Stimulated activated CD4-positive, alpha-beta T cell treated with anti-CD3 and anti-CD28 coated beads, Interleukin-2, amount 100 ng/mL, for 4 hours (primary cell): Measurements from ENCODE around the gene COLEC12.

Experiments used
- DNase-seq: peaks from one replicate; pipeline ENCODE4 v3.0.0-alpha.2; 2020; ENCODE audit warnings: low read depth

COLEC12 gene

DNA sequence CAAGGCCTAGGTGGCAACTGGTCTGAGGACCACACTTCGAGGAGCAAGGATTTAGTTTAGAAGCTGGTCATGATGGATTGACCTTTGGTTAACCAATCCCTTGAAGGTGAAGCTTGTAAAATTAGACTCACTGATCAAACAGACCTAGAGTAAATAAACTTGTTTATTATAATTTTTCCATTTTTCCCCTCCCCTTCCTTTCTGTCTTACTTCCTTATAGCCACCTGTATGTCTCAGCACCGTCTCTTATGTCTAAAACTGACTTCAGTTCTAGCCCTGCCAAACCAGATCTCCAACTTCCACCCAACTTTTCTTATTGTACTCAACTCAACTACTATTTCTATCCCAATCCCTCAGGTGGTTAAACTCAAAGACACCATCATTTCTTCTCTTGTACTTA lies 139.8 kb downstream of the COLEC12 start:
- DNase-seq: no peak

DNA sequence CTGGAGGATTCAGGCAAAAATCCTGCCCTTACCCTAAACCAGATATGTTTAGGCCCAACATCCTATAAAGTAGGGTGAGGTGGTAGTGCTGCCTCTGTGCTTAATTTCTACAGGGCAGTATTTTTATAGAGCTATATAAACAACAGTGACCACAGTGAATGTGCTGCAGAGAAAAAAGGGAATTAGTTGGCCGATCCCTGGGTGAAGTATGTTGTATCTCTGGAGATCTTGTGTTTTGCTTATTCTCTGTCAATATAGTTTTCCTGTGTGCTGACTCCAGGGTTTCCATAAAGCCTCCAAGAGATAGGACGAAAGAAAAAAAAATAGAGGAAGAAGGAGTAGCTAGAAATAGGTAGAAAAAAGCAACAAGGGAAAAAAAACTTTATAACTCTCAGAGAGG lies 143.7 kb downstream of the COLEC12 start:
- no peak for DNase-seq

DNA sequence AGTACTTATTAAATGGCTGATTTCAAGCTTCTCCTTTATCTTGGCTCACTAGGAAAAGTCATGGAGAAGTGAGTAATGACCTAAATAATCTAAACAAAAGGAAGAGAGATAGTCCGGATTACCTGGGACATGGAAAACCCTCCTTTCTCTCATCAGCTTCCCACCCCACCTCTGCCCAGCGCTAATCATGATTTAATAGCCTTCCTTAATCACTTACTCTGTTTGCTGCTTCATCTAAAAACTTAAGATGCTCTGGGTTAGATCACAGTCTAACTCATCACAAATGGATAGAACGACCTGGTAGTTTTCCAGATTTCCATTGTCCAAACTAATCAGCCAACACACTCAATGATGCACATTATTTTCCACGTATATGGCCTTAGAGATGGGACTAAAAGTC lies 144.8 kb downstream of the COLEC12 start:
- no peak for DNase-seq

DNA sequence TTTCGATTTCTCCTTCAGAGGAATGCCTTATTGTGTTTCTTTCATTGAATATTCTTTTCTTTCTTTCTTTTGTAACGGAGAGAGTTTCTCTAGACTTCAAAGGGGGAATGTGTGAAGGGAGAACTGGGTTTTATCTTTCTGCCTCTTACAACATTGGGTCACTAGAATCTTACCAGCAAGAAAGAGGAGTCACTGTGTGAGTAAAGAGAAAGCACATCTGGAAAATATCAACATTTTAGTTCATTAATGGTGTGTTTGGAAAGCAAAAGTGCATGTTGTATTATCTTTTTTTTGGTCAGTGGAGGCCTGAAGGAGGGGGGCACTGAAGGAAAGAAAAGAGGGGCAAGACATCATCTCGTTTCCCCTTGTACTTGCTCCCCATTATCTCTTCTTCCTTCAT lies 146.0 kb downstream of the COLEC12 start:
- DNase-seq: no peak

DNA sequence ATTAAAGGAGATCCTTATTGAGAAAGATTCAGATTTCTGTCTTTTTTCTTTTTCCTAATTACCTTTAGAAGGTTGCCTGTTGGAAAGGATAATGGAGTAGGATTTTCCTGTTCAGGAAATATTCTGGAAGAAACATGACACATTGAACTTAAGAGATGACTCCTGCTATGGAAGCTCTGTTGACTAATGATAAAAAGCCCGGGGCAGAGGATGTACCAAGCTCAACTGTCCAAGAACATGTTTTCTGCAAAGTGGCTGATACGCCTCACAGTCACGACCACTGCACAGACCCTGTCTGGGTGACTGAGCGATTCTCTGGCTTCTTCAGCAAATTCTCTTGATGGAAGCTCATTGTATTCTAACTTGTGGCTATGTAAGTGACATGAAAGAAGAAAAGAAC lies 146.5 kb downstream of the COLEC12 start:
- DNase-seq: no peak

DNA sequence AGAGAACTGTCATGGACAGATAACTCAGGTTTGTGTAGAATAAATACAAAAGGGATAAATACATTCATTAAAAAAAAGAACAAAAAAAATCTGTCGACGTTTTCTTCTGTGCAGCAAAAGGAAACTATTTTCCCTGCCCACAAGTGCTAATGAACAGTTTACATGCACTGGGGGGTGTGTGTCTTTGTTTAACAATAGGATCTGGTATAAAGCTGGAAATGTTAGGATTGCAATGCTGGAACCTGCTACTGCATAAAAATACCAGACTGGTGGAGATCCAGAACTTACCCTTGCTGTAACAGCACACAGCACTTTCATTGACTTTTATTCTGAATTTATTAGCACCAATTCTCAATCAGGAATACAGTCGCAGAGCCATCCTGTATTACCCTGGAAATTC lies 148.1 kb downstream of the COLEC12 start:
- no peak for DNase-seq

DNA sequence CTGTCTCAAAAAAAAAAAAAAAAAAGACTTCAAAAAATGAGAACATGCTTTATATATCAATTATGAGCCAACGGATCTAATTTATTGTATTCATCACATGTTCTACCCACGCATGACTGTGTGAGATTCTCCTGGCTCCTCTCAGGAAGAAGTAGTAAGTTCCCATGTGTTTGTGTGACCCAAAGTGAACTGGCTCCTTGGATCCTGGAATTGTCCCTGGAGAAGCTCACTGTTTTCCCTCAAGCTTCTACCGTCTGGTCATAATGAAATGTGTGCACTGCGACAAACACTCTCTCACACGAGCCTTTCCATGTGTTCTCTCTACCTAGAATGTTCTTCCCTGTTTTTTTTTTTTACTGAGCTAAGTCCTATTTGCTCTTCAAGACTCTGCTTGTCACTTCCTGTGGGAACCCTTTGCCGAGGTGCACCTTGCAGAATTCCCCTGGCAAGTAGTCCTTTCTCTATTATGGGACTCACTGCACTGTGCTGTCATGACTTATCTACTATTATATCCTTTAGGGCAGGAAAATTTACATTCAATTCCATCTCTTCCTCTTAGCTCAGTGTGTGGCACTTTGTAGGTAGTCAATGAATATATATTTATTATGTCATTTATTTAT lies 149.4 kb downstream of the COLEC12 start:
- DNase-seq: no peak

DNA sequence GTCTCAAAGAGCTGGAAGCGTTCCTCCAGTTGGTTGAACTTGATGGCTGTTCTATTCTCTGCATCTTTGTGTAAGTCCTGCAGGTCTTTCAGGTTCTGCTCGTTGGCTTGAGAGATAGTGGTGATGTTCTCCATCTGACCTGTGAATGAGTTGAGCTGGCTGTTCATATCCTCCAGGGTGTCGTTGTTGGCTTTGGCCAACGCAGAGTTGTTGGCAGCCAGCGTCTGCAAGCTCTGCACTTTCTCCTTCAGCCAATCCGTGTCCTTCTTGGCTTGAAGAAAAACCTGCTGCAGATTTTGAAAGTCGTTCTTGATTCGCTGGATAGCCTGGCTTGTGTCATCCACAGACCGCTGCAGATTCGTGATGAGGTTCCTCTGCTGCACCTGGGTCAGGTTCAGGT lies 153.9 kb downstream of the COLEC12 start:
- DNase-seq: no peak

DNA sequence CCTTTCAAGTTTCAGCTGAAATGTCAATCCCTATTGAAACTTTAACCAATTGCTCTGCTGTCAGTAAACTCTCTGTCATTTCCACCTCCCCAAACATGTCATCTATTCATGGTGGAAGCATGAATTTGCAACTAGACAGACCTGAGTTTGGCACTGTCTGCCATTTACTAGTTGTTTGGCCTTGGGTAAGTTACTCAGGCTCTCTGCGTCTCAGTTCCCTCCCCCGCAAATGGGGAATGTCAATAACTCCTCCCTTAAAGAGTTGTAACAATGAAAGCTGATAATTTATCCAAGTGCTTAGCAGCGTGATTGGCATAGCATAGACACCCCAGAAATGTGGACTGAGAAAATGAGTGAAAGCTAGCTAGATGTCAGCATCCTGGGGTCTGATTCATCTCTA lies 159.4 kb downstream of the COLEC12 start:
- no peak for DNase-seq

DNA sequence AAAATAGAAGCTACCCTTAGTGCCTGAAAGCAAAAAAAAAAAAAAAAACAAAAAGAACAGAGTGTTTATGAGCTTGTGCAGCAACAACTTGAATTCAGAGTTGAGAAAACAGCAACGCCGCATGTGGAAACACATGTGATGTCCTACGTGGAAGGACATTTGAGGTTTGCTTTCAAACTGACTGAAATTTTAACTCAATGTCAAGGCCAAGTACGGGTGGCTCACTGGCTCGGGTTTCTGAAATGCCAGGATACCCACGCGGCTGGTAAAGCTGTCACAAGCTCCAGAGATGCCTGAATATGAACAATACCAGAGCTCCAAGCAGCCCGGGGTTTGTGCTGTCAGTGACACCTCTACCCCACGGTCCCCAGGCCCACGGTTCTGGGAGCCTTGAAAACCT lies 160.5 kb downstream of the COLEC12 start:
- no peak for DNase-seq

DNA sequence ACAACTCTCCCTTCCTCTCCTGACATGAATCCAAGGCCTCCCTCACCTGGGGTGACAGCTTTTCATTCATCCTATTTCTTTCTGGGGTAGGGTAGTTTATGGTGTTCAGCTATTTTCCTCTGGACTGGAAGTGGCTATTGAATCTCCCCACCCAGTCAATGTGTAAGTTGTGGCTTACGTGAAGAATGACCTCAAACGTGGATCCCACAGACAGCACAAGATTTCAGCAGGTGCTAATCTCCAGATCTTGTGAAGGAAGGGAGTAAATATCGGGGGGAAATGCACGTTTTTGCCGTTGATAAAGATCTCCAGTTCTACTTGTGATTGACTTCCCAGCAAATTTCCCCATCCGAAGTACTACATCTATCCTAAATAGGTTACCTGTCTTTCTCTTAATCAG lies 161.3 kb downstream of the COLEC12 start:
- DNase-seq: no peak

DNA sequence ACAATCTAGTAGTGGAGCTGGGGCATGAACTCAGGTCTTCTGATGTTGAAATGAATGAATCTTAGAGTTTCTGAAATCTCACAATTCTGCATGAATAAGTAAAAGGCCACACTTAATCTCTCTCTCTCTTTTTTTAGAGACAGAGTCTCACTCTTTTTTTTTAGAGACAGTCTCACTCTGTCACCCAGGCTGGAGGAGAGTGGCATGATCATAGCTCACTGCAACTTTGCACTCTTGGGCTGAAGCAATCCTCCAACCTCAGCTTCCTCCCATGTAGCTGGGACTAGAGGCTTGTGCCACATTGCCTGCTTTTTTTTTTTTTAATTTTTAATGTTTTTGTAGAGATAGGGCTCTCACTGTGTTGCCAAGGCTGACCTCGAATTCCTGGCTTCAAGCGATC lies 163.8 kb downstream of the COLEC12 start:
- no peak for DNase-seq

DNA sequence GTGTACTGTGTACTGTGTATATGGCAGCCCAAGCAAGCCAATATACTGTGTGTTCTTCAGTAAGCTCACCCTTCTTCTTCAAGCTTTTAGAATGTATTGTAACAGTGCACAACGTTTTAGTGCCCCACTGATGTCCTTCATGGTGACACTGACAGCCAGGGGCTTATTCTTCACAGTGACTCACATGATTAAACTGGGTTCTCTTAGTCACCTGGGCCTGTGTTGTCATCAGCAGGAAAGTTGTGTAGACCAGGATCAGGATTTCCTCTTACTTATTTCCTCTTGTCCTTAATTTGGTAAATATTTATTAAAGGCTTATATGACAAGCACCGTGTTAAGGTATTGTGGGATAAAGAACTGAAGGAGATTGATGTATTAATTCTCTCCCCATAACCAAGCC lies 164.8 kb downstream of the COLEC12 start:
- DNase-seq: no peak

DNA sequence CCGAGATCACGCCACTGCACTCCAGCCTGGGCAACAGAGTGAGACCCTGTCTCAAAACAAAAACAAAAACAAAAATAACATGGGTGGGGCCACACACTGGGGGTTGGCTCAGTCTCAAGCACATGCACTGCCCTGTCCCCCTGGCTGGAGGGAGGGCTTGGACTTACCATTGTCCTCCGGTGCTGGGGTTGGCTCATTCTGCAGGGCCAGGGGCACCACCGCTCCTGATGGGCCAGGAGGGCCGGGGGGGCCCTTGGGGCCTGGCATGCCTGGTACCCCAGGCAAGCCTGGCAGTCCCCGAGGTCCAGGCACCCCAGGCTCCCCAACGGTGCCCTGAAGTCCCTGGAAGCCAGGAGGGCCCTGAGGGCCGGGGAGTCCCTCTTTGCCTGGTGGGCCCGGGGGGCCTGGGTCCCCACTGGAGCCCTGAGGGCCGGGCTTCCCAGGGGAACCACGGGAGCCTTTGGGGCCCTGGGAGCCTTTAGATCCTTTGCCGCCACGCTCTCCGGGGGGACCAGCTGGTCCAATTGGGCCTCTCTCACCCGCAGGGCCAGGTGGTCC lies 165.8 kb downstream of the COLEC12 start:
- DNase-seq: no peak

DNA sequence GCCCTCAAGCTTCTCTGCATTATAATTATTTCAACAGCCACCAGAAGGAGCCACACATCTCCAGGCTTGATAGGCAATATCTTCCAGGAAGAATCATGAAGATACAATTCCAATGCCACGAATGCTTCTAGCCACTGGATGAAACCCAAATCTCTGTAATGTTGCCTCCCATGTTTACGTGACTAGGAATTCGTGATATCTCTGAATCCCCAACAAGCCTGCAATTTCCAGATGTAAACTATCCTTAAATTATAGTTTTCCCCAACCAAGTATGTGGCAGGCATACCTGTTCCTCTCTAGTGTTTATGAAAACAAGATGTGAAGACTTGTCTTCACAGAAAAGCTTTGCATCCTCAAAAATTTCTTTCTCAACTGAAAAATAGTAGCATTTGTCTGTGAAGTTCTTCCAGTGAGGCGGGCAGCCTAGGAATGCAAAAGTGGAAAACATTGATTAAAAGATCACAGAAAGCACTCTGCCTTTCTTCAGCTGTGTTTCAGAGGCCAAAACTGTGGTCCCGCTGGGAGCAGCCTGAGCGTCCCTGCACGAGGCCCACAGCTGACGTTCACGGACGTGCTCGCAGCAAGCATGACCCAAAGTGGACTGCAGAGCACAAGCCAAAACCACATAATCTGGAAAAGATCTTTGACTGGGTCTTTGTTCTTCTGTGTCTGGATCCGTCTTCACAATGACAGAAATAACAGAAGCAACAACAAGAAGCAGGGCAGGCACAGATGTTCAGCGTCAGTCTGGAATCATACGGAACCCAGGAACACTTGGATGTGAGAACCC lies 167.6 kb downstream of the COLEC12 start:
- DNase-seq: no peak

DNA sequence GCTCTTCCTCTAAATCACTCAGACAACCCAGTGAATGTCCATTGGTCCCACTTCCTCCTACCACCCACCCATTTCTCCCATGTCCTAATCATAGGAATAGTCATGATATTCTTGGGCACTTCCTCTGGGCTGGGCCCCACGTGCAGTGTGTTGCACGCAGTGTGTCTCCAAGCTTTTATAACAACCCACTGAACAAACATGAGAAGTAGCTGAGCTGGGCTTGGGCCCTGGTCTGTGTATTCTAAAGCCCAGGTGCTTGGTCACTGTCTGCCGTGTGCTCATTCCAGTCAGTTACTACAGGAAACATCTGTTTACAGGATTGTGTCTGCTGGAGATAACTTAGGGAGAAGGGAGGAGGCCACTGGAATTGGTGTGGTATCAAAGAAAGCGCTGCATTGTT lies 168.5 kb downstream of the COLEC12 start:
- DNase-seq: no peak

DNA sequence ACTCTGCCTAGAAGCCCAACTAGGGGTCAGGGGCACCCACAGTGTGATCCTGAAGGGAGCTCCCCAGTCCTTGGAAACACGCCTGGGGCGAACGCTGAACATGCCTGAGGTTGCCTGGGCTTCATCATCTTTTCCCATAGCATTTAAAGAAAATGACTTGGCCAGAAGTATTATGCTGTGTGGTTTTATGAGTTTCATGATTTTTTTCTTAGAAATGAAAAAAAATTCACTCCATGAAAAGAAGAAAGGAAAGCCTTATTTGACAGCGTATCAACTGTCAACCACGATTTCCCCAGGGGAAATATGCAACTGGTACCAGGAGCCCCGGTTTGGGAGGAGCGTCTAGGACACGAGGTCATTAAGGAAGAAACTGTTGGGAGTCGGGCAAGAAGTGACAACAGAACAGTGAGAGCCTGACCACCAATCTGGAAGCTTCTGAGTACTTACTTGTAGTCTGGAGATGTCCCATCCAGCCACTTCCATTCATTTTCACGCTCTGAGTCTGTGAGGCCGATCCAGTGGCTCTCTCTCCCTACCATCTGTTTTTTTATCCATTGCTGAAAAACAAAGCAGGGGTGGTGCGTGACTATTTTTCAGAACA lies 169.2 kb downstream of the COLEC12 start:
- DNase-seq: no peak

DNA sequence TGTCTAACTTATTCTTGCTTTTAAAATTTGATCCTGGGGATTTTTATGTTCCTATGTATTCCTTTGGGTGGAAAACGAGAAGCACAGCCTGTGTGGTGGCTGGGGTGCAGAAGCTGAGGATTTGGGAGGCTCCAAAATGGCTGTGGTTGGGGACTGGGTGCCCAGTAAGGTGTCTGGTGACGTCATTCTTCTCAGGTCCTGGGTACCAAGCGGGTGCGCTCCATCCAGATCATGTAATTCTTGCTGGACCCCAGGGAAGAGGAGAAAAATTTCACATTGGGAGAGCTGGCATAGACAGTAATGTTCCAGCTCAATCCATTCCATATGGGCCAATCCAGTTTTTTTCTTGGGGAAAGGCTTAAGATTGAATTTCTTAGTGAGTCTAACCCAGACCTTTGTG lies 171.6 kb downstream of the COLEC12 start:
- no peak for DNase-seq

DNA sequence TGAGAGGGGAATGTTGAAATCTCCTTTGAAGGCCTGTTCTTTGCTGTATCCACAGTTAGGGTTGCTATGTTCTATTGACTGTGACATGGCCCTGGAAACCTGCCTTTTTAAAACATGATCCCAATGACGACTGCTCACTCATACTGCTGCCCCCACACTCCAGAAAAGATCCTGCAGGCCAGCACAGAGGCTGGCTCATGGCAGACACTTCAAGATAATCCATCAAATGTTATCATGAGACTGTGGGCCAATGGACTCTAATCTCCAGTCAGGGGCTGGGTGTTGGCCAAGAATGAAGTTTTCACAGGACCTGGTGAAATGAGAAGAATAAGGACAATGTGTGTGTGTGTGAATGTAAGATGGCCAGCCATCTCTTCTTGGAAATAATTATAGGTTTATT lies 173.7 kb downstream of the COLEC12 start:
- no peak for DNase-seq

DNA sequence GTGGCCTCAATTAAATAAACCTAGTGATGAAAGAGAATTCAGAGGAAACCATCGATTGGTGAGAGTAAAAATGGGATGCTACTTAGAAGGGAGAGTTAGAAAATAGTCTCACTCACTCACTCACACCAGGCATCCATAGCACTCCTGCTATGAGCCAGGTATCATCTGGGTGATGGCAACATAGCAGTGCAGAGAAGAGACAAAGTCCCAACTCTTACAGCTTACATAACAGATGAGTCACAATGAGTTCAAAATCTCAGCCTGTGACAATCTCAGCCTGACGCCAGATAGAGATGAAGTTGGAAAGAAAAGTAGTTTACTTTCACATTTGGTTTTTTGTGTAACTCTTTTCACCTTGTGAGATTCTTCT lies 177.3 kb downstream of the COLEC12 start:
- no peak for DNase-seq

DNA sequence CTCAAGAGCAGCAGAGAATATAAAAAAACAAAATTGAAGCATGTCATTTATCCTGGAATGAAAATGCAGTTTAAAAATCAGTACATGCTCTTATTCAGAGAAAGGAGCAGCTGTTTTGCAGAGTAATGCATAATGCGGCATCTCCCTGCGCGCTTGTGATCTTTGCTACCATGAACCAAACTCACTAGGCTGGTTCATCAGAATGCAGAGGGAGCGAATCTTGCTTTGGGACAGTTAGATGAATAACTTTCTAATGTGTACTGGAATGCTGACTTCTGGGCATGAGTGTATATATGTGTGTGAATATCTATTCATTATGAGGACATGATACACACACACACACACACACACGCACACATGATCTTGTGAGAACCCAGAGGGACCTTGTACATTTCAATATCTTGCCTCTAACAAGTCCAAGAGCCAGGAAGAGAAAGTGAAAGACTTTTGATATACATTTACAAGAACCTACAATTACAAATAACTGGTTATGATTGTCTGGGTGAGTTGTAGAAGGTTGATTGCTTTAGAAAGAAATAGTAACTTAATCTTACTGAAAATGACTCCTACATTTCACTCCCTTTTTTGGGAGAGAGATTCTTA lies 178.5 kb downstream of the COLEC12 start:
- no peak for DNase-seq

DNA sequence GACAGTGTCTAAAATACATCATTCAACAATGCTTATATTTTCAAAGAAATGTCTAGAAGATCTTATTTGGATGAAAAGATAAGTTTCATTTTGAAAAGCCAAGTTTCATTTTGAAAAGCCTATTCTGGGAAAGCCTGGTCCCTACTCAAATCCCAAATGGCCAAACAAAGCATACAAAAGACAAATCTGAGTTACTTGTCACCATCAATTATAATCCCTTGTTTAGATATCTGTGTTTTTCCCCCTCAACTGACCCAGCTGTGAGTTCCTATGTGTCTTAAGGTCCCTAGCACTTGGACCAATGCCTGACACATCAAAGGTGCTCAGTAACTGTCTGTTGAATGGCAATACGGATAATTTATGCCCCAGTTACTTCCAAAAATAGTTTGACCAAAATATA lies 180.3 kb downstream of the COLEC12 start:
- no peak for DNase-seq

DNA sequence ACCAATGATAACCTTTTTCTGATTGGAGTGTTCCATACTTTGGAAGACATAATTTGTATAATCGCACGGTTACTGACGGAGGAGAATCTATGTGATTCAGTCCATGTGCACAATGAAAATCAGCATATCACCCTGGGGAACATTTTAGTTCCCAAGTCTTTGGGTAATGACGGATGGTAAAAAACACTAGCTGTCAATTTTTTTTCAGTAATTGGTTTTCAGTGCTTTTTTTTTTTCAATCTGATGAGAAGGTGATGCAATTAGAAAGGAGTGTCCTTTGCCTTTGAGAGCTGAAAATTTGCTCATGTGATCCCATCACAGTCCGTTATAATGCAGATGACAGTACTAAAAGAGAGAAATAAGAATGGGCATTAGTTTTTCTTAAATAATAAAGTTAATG lies 180.8 kb downstream of the COLEC12 start:
- DNase-seq: no peak
